ENCODE data around the gene ZNF630.
"Not testable (repeated sequence)": the region's sequence is repeated elsewhere in the genome, so short reads cannot be mapped to it uniquely, and the experiment has no call there.

DNA sequence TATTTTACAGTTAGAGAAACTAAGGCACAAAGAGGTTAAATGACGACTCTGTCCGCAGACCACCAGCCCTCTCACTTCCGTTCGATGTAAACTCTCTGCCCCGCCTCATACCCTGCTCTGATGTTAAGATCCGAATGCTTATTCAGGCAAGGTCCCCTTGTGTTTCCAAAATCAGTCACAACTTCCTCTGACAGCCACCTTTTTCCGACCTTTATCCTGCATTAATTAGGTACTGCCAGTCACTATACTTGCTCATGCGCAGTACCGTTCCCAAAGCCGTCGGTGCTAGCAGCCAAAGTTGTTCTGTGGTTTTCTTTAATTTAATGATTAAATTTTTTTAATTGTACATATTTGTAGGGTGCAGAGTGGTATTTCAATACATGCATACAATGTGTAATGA, 51.0 kb downstream of the ZNF630 start:
- not testable (repeated sequence) for TF ChIP-seq CTCF, EP300 (IDR thresholded peaks at IDR 0.05)
